Activated T-cell treated with anti-CD3 and anti-CD28 coated beads for 4 hours (primary cell): ENCODE measurements around the gene BAIAP2.

Experiments used
- DNase-seq: peaks from one replicate; pipeline ENCODE4 v3.0.0-alpha.2; 2020

Gene BAIAP2

DNA sequence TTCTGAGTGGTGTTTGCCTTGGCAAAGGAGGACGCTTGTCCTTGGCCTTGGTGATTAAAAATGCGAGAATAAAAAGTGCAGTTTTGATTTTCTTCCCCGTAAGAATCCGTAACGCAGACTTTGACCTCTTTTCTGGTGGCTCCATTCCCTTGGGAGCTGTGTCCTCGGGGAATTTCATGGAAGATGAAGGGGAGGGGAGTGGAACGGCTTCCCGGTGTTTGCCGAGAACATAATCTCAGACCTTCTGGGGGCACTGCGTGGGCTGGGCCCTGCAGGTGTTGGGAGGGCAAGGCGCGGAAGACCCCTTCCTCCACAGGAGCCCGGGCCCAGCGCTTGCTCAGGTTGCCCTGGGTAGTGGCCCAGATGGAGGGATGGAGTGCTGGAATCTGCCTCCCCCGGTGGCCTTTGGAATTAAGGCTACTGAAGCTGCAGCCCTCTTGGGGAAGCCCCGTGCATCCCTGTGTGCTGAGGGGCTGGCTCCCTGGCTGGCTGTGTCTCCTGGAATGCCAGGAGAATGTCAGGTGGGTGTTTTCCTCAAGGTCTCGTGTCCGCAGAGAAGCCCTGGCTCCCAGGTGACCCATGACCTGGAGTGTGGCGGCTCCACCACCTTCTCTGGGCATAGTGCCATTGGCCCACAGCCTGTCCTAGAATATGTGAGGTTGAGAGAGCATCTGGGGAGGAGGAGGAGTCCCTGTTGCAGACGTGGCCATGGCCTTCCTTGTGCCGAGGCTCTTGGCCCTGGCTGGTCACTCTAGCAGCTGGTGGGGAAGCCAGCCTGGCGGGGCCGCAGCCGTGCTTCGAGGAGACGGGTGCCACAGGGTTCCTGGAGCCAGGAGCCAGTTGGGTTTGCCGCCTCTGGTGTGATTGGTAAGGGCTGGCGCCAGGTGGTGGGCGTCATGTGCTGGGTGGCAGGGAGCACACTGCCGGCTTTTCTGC is 3.1 kb downstream of the BAIAP2 start:
- DNase-seq = no peak

DNA sequence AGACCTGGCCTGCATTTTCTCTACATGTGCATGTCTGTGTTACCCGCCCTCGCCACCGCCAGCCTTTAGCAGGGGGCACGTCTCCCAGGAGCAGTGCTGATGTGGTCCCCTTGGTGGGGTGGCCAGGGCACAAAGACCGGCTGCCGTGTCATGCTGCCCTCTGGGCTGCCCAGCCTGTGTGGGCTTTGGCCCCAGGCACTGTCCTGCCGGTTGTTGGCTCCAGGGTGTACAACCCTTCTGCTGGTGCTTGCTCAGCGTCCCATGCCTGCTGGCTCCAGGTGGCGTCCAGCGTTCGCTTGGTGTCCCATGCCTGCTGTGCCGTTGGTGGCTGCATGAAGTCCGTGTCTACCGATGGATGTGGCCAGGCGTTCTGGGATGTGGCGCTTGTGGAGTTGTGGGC is 4.1 kb downstream of the BAIAP2 start:
- DNase-seq = no peak

DNA sequence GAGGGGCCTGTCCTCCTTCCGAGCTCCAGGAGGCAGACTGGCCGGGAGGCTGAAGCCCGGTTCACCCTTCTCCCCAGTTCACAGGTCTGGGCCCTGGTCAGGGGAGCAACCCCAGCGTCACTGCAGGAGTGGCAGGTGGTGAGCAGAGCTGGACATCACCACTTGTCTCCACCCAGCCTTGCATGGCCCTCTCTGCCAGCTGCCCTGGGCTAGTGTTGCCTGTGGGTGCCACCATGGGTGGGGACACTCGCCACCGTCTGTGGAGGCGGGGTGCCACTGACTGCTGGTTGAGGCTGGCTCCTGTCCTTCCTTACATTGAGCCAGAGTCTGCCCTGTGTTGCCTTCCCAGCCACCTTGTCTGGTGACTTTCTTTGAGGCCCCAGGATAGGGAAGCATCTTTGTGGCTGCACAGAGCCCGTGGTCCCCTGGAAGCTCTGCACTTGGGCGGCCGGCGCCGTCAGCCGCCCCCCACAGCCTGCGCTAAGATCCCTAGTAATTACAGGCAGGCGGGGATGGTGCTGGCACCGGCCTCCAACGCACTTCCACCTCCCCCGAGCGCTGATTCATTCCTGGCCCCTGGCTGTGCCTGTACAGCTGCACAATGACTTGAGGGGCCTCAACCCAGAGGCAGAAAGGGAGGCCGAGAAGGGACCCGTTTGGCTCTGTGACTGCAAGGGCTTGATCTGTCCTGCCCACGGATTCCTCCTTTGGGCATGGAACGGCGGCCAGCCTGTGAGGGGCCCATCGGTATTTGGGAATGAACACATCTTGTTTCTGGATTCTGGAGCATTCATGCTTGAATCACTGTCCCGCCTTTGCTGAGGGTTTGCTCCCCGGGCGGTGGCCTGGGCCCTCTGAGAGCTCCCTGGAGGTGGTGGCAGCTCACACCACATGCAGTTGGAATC is 5.2 kb downstream of the BAIAP2 start:
- DNase-seq = no peak

DNA sequence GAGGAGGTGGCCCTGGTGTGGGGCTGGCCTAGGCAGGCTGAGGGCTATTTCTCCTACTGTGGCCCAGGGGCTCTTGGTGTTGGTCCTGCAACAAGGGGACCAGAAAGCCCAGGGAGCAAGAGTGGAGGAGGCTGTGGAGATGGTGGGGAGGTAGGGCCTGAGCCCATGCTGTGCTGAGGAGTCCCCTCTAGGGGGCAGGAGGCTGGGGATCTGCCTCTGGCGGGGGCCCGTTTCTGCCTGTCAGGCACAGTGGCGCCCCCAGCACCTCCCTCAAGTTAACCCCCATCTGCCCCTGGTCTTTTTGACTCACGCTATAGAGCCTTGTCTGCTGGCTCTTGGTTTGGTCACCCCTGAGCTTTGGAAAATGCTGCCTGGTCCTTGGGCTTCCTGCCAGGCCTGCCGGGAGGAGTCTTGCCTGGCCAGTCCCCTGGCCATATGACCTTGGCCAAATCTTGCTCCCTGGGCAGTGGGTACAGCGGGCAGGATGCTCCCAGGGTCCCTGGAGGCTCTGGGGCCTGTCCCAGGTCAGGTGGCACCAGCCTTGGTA is 5.9 kb downstream of the BAIAP2 start:
- DNase-seq = no peak

DNA sequence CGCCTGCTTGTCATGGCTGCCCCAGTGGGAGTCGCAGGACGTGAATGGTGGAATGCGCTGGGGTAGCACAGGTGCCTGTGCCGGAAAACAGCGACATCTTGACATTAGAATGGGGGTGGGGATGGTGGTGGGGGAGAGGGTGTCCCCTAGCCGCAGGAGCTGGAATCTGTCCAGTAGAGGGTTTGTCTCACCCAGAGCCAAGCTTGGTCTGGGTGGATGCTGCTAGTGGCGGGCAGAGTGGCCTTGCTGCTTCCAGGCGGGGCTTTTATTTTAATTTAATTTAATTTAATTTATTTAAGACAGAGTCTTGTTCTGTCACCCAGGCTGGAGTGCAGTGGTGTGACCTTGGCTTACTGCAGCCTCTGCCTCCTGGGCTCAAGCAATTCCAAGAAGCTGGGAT is 7.7 kb downstream of the BAIAP2 start:
- DNase-seq = no peak

DNA sequence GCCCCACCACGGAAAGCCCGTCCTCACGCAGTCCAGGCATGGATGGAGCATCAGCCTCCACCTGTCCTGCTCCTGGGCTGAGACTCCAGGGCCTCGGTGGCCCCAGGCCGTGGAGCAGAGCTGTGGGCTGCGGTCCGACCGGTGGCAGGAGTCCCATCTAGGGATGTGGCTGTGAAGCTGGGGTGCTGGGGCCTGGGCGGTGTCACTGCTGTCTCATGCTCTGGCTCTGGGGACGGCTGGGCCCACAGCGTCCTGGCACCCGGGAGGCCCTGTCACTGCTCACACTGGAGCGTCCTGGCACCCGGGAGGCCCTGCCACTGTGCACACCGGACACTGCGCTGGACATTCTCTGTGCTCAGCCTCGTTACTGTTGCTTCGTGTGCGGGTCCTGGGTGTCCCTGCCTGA is 8.4 kb downstream of the BAIAP2 start:
- DNase-seq = no peak

DNA sequence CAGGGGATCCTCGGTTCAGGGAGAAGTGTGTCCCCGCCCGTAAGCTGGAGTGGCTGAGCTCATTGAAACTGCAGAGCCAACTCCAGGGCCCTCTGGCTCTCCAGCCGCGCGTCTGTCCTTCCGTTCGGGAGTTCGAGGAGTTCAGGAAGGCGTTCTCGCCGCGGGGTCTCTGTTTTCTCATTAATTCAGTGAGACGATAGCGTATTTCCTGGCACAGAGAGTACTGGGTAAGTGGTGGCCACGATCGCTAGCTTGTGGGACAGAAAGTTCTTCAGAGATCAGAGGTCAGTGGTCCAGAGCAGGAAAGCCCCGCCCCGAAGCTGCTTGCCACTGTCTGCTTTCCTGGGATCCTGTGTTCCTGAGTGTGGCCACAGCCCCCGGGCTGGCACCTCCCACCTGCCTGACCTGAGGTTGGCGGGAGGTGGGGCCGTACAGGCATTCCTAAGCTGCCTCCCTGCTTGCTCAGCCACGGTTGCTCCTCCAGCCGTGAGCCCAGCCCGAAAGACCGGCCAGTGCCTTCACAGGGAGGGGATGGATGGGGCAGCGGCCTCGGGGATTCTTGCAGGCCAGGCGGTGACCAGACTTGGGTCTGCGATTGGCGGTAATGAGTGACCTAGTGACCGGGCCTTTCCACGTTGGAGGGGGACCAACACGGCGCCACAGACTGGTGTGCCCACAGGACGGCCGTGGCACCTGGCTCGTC is 8.9 kb downstream of the BAIAP2 start:
- no peak for DNase-seq

DNA sequence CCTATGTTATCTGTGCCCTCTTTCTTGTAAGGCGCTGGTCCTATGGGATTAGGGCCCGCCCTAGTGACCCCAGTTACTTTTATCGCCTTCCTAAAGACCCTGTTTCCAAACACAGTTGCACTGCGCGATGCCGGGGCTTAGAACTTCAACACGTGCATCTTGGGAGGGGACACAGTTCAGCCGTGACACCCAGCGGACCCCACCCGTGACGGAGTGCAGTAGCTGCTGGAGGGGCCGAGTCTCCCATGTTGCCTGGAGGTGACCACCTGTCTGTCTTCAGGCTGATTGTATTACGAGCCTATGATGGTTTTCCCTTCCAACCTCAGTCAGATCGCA is 9.4 kb downstream of the BAIAP2 start:
- no peak for DNase-seq

DNA sequence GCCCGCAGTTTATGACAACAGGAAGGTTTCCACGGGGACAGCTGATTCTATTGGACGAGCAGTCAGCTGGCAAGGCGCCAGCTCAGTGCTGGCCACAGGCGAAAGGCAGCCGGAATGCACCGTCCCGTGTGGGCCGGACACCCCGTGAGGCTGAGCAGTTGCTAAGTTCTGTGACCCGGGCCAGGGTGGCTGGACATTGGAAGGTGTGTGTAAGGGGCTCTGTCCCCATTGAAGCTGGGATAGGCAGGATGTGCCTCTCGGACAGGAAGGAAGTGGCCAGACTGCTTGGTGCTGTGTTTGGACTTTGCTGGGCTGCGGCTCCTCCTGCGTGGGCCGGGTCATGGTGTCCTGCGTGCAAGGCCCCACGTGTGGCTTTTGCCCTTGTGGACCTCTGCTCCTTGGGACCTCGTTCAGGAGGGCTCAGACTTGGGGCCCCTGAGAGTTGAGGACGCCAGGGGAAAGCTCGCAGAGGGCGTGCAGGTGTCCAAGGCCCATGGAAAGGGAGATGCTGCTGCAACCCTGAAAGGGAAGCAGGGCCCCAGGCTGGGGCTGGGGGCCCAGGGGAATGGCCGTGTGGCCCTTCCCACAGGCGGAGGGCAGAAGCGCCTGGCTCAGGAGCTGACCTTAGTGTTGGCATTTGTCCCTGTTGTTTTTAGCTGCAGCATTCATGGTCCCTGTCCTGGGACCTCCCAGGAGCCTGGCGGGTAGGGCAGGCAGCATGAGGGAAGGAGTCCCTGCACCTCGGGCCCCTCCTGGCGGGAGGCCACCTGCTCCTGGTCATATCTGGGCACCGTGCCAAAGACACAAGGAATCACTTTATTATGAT is 10.0 kb downstream of the BAIAP2 start:
- DNase-seq = no peak

DNA sequence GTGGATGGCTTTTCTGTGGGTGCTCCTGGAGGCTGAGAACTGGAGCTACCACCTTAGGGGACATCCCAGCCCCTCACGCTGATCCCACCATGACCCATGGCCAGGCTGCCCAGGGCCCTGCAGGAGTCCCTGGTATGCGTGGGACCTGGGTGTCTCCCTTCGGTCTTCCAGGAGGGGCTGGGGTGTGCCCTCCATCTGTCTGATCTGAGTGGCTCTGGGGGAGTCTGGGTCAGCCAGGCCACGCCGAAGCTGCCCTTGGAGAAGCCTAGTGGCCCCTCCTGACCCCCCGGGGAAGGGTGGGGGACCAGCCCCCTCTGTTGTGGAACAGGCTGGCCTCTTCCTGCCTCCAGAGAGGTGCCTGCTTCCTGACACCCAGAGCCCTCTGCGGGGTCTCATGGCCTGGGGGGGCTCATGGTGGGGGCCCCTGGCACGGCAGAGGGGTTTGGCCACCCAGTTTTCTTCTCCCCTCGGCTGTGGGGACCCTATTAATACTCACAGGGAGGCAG is 10.7 kb downstream of the BAIAP2 start:
- no peak for DNase-seq

DNA sequence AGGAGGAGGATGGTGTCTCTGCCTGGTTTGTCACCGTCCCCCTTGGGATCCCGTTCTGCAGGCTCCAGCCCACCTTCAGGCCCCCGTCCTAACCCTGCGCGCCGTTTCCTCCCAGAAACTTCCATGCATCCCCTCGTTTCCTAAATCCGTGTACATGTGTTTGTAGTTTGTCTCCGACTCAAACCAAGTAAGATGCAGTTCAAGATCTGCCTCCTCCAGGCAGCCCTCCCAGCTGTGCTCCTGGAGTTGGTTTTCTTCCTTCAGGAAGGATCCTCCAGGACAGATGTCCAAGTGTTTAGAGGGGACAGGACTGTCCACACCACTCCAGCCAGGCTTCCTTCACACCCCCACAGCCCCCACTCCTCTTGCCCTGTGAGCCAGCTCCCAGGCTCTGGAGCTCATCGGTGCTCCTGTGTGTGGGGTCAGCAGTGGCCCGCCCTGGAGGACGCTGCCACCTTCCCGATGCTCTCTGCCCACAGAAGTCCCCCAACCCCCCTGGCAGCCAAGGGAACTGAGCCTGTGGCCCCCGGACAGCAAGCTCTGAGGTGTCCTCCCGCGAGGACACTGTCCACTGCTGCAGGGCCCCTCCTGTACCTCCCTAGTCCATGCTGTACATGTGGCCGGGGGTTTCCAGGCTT is 11.3 kb downstream of the BAIAP2 start:
- no peak for DNase-seq

DNA sequence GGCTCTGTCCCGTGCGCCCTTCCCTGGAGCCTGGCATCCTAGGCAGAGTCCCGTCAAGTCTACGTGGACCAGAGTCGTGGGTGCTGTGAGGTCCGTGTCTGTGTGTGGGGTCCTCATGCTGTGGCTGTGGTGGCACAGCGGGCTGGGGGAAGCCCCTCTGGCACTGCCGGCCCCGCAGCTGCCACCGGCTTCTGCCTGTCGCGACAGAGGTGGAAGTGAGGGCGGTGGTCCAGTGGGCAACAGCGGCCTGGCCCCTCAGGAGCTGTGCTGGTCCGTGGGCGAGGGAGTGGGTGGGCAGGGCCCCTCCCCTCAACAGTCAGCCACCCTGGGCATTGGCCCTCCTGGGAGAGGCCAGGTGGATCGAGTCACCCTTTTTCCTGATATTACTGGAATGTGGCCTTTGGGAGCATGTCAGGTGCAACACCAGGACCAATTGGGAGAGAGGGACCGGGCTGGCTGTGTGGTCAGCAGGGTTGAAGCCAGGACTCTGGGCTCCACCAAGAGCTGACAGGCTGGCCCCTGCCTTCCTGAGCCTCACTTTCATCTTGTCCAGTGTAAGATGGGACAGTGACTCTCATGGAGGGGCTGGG is 11.9 kb downstream of the BAIAP2 start:
- DNase-seq = no peak

DNA sequence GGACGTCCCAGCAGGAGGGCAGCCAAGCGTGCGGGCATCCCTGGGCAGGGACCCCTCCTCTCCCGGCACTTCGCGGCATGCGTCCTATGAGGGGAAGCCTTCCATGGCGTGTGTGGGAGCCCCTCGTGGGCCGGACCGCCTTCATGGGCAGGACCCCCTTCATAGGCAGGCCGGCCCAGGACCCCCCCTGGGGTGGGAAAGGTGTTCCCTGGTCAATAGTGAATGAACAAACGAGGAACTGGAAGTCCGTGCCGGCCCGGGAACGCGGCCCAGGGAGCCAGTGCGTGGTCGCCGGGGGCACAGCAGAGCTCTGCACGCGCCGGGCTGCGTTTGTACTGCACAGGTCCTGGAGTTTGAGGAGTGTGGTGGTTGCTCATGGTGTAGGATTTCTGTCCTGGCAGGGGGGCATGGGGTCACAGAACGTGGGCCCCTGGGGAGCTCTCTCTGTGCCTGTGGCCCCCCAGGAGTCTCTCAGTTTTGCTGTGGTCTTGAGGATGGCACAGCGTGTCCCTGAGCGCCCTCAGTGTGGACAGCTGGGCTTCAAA is 13.9 kb downstream of the BAIAP2 start:
- DNase-seq = no peak

DNA sequence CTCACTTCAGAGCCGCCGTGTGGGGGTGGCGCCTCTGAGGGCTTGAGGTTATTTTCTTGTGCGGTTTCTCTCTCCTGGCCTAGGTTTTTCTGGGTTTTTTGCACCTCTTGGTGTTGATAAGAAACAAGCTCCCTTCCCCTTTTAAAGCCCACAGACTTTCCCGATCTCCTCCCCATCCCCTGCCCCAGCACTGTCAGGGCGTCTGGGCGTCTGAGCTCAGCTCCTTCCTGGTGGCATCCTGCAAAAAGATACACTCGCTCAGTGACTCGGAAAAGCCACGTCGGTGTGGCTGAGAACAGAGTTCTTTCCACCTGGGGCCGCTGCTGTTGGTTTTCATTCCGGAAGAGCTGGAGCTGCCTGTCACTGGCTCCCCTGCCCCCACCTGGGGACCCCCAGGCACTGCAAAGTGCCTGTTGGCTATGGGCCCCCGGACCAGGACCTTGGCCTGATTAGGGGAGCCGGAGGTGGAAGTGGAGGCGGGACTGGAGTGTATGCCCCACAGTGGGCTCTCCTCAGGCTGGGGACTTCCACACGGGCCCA is 14.5 kb downstream of the BAIAP2 start:
- DNase-seq = no peak

DNA sequence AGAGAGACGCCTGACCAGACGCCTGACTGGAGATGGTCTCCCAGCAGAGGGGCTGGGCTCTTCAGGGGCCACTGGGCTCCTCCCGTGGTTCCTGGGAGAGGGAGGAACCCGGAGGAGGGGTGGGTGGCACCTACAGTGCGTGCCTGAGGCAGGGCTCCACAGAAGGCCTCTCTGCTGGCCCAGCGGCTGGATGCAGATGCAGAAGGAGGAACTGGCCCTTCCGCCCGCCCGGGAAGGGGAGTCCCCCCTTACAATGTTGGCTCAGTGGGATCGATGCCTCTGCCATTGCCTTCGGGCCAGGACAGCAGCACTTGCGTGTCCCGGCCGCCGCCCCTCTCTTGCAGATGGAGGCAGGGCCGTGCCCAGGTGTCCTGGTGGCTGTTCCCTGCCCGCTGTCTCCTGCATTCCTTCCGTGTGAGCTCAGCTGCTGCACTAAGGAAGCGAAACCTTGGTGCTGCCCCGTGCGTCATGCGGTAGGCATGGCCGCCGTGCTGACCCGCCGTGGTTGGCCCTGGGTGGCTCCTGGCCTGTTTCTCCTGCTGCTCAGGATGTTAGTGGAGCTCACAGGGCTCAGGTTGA is 15.1 kb downstream of the BAIAP2 start:
- no peak for DNase-seq

DNA sequence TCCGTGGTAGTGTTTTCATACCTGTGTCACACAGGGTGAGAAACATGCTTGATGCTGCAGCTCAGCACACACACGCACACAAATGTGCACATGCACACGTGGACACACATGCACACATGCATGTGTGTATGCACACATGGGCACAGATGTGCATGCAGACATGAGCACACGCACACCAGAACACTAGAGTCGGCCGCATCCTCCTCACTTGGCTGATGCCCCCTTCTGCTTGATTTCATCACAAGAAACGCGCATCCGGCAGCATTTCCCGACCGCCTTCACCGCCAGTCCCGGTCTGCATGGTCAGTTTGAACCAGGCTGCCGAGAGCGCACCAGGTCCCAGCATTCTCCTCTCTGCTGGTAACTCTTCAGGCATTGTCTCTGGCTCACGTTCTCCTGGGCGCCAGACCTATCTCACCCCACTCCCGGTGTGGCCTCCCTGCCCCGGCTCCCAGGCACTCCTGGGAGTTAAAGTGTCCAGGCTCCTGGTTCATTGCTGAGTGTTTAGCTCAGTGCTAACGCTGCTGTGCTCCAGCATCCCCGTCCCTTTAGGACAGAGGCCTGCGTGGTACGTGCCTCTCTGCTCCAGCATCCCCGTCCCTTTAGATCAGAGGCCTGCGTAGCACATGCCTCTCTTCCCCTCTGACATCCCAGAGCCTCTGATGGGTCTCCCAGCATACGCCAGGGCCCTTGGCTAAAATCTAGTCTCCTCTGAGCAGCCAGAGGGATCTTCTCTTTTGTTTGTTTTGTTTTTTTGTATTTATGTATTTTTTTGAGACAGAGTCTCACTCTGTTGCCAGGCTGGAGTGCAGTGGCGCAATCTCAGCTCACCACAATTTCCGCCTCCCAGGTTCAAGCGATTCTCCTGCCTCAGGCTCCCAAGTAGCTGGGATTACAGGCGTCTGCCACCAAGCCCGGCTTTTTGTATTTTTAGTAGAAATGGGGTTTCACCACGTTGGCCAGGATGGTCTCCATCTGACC is 16.0 kb downstream of the BAIAP2 start:
- DNase-seq = no peak

DNA sequence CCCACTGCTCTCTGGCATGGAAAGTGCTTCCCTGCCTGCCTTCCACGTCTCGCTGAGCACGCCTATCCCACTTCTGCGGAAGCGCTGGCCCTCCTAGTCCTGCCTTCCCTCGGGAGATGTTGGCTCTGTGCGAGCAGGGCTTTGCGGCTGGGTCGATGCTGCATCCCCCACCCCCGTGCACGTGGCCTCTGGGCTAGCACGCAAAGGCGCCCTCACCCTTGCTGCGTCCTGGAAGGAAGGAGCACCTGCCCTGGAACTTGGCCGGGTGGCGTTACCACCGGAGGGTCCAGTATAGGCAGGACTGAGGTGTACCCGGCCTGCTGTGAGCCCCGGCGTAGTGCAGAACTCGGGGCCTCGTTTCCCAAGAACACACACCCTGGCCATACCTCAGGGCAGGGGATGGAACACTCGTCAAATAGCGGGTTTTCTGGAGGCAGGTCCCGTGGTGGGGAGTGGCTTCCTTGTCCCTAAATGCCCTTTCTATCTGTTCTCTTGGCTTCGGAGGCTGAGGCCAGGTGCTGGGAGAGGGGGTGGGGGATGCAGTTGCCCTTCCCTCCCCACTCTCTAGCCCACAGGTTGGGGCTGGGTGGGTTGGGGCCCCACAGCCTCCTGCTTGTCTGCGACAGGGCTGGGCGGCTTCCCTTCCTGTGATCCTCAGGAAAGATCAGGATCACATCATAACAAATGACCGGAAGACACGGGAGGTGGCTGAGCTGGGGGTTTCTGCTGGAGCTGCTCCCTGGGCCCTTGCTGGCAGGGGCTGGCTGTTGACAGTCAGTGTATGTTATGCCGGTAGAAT is 17.4 kb downstream of the BAIAP2 start:
- DNase-seq = no peak
